GM12801 (cell line): Measurements from ENCODE around the gene TP73.

Experiments used
- TF ChIP-seq, protein P1 (sequence below): IDR thresholded peaks from one replicate; pipeline ENCODE4 v1.5.1; 2011; ENCODE audit warnings: control low read depth; ENCODE audit not compliant: insufficient read length; ENCODE audit errors: extremely low read depth

TP73 gene

DNA sequence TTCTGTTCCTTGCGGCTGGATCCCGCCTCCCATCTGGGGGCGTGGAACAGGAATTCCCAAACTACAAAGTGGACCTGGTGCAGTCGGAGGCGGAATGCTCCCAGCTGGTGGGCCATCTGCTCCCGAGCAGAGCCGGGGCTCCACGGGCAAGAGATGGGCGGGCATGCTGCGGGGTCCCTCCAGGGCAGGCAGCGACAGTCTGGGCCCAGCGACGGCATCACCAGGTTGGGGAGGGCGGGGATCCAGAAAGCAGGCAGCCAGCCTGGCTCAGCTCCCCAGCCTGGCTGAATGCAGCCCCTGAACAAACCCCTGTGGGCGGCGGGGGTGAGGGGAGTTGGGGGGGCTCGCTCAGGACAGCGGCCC, 44.6 kb upstream of the TP73 start:
- TF ChIP-seq, protein P1, sequence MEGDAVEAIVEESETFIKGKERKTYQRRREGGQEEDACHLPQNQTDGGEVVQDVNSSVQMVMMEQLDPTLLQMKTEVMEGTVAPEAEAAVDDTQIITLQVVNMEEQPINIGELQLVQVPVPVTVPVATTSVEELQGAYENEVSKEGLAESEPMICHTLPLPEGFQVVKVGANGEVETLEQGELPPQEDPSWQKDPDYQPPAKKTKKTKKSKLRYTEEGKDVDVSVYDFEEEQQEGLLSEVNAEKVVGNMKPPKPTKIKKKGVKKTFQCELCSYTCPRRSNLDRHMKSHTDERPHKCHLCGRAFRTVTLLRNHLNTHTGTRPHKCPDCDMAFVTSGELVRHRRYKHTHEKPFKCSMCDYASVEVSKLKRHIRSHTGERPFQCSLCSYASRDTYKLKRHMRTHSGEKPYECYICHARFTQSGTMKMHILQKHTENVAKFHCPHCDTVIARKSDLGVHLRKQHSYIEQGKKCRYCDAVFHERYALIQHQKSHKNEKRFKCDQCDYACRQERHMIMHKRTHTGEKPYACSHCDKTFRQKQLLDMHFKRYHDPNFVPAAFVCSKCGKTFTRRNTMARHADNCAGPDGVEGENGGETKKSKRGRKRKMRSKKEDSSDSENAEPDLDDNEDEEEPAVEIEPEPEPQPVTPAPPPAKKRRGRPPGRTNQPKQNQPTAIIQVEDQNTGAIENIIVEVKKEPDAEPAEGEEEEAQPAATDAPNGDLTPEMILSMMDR: no peak

DNA sequence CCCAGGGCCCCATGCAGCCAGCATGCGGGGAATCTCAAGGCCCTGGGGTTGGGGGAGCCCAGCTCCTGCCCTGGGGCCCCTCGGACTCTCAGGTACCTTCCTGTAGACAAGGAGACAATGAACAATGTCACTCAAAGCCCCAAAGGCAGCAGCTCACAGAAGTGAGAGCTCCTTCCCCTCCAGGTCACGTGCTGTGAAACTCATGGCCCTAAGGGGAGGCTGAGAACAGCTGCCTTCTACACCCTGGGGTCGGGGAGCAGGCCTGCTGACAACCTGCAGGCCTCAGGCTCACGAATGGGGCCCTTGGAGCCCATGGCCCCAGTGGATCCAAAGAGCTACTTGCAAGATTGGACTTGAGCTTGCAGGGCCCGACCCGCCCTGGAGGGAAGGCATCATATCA, 44.2 kb upstream of the TP73 start:
- TF ChIP-seq, protein P1: no peak

DNA sequence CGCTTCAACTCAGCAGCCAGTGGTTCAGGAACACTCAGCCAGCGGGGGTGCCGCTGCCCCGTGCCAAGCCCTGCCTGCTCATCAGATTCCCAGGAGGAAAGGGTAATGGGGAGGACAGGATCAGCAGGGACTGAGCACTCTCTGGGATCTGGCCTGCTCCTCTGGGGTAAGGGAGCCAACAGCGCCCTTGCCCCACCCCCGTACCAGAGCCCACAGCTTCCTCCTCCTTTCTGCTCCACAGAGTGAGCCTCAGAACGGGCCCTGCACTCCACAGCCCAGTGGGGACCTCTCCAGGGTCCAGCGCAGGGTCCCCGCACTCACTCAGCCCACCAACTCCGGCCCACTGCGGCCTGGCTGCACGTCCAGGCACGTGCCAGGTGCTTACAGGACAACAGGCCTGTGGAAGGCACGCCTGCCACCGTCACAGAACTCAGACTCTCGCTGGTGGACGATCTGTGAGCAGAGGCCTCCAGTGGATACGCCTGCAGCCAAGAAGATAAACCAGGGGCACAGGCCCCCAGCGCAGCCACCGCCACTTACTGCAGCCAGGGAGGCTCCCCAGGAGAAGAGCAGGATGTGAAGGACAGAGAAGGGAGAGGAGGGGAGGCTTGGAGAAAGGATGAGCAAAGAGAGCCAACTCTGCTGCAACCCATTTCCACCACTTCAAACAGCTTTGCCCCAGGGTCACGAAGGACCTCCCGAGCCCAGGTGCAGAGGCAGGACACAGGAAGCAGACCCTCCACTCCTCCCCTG, 43.1 kb upstream of the TP73 start:
- TF ChIP-seq, protein P1: no peak

DNA sequence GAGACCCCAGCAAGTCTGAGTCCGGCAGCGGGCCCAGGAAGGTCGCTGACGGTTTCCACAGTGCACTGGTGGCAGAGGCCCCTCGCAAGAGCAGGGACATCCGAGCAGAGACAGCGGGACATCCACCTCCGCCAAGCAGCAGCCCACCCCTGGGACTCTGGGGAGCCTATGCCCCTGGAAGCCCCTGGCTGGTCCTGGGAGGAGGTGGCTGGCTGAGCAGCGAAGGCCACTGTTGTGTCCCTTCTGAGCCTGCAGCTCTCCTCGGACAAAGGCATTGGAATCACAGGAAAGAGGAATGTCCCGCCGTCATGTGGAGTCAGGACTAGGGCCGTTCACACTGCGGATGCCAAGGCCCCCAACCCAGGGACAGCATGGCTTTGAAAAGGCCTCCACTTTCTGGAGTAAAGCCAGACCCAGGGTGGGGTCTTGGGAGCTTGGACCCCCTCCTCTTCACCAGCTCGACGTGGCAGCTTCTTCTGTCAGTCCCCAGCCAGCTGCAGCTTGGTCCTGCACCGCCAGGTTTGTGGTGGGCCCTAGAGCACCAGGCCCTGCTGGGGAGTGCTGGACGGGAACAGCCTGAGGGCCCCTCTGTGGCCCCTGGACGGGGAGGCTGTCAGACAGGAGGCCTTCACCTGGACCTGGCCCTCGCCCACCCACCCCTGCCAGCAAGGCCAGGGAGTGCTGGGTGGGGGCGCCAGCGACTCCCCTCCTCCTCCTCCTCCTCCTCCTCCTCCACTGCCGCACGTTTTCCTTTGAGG, 42.4 kb upstream of the TP73 start:
- TF ChIP-seq, protein P1: no peak

DNA sequence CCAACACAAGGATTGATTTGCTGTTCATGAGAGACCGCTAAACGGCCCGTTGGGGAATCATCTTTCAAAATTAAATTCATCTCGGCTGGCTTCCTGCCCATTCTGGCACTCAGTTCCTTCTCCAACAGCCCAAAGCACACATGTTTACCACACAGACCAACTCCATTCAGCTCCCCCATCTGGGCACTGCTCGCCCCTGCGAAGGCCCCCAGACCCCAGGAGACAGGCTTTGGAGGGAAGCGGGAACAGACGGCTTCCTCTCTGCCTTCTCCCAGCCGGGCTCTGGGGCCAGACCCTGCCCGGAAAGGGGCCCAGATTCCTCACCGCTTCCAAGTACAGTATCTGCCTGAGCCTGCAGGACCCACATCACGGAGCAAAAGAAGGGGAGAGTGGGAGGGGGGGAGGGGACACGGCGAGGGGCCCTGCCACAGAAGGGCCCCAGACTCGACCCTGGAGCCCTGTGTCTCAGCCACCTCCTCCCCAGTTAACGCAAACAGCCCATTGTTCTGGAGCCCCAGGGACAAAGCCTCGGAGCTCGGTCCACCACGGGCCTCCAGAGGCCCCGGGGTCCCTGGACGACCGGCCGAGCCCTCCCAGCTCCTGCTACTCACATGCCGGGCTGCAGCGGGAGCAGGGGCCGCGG, 41.7 kb upstream of the TP73 start:
- TF ChIP-seq, protein P1: no peak

DNA sequence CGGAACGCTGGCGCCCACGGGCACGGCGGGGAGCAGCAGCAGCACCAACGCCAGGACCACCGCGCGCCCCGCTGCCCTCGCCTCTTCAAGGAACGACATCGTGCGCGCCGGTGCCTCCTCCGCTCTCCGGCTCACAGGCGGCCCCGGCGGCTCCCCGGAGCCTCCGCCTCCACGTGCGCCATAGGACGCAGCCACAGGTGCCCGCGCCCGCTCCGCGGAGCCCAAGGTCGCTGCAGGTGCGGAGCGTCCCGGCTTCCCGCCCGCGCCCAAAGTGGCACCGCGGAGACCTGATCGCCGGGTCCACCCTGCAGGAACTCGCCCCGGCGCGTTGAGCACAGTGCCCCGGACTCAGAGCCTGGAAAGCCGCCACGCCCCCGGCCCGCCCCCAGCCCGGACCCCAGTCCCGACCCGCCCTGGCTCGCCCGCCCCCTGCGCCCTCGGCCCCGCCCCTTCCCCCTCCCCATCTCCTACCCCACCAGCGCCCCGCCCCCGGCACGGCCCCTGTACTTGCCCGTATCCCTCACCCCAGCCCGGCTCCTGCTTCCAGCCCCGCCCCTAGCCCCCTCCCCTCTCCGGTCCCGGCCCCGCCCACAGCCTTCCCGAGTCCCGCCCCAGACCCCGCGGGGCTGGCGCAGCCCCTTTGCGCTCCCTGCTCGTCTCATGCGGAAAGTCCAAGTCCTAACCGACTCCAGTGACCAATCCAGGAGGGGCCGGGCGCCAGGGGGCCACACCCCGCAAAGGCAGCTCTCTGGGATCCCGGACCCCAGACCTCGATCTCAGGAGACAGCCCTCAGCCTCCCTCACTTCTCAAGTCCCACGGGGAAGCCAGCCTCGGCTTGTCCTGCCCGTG, 40.9 kb upstream of the TP73 start, which contains the start of gene MEGF6:
TSS of gene MEGF6 (minus strand) at position 339 of the 850 bp plus-strand sequence. CDS start at position 99, 240 bp downstream.
- TF ChIP-seq, protein P1: no peak

DNA sequence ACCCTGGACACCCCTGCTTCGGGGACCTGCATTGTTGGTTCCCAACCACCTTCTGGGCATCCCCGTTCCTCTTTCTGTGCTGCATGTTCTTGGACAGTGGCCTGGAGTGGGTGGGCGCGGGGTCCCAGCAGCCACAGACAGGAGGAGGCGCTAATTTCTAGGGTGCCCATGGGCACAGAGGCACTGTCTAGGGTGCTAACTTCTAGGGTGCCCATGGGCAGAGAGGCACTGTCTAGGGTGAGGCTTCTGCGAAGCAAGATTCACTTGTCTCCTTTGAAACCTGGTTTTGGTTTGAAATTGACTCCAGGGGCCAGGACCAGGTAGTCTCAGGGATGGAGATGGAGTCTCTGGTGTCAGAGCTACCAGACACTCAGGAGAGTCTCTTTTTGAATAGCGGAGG, 40.2 kb upstream of the TP73 start:
- TF ChIP-seq, protein P1: no peak
